Measurements from ENCODE around the gene GABRR2. TPM values are rescaled to one million over a fixed set of nuclear protein-coding genes. Genes with fewer than 3 reads are reported as not detected.

The GABRR2 gene
- 1 to 10 TPM in 1 of 9 donors, under 1 TPM in 8; 0.20 to 1.1 (median 0.31) TPM for total RNA-seq
- under 1 TPM; 0.30 to 0.46 TPM for polyA plus RNA-seq
- long read RNA-seq, donor 1 = 0 reads
- long read RNA-seq, donor 2 = 0 reads
- long read RNA-seq, donor 3 = 0 reads

- Histone ChIP-seq H3K4me1 (peaks cover 7 to 41% (median 25%) of the 10 kb centered on the region in 12 donors), H3K27me3 (no peaks in the 10 kb centered on the region), H3K9me3 (peaks cover 0 to 6% (median 0%) of the 10 kb centered on the region in 12 donors), H3K27ac (peak within 1 kb of the TSS in 1 of 12 donors; percentile 6), H3K36me3 (peaks cover 0 to 4% (median 0%) of the 10 kb centered on the region in 9 donors), H3K4me3 (no peak within 1 kb of the TSS)
- WGBS, 4 donors = 80 to 92% (median 86%) methylated on average over 6 of the region's 6 CpGs
- no peak for TF ChIP-seq CTCF (IDR thresholded peaks at IDR 0.05)
- TF ChIP-seq POLR2A (IDR thresholded peaks at IDR 0.05) = no peak
- ATAC-seq (no peak), DNase-seq (no peak)
- intact Hi-C loops (cut with DNase I) = no loop called here
Measured at GRCh38 chr6:89315249-89315885, at the start of gene GABRR2. TSS of gene GABRR2 (minus strand) at chr6:89315299. CDS start at chr6:89315165, 134 bp downstream.

GRCh38 chr6:89364586-89364985, 49.5 kb upstream of the GABRR2 start:
- TF ChIP-seq POLR2A (IDR thresholded peaks at IDR 0.05) (no peak), CTCF (IDR thresholded peaks at IDR 0.05) (no peak)
- ATAC-seq (peak in 1 of 4 donors; percentile 31), DNase-seq (no peak)
- intact Hi-C loops (cut with DNase I) = loop anchor here in 3 of 10 donors (10.0 kb wide), 2 partner anchors 220 to 380 kb away; partner anchors contain the start of gene PM20D2 (in 1 of the 3)
- peaks cover 0 to 32% (median 16%) of the 10 kb centered on the region in 12 donors for H3K4me1 ChIP-seq
- peak overlapping the region in 1 of 12 donors; percentile 36 for H3K27ac ChIP-seq
- no peaks in the 10 kb centered on the region for H3K9me3 ChIP-seq
- no peaks in the 10 kb centered on the region for H3K27me3 ChIP-seq
- H3K36me3 ChIP-seq = peaks cover 0 to 10% (median 0%) of the 10 kb centered on the region in 9 donors
- H3K4me3 ChIP-seq = no peak overlapping the region

- intact Hi-C loops (cut with DNase I) = loop anchor here in 3 of 10 donors (10.0 kb wide), 2 partner anchors 216 to 376 kb away; partner anchors contain the start of gene PM20D2 (in 1 of the 3)
- ATAC-seq (no peak), DNase-seq (no peak)
- H3K4me1 ChIP-seq = peaks cover 0 to 30% (median 5%) of the 10 kb centered on the region in 12 donors
- no peaks in the 10 kb centered on the region for H3K36me3 ChIP-seq
- 72 to 94% (median 92%) methylated on average over 2 of the region's 2 CpGs for WGBS, 4 donors
- TF ChIP-seq CTCF (IDR thresholded peaks at IDR 0.05) = no peak
- TF ChIP-seq POLR2A (IDR thresholded peaks at IDR 0.05) = no peak
- no peak overlapping the region for H3K4me3 ChIP-seq
- no peaks in the 10 kb centered on the region for H3K9me3 ChIP-seq
- no peak overlapping the region for H3K27ac ChIP-seq
- H3K27me3 ChIP-seq = no peaks in the 10 kb centered on the region
Measured at GRCh38 chr6:89361171-89361570, 46.1 kb upstream of the GABRR2 start.

GRCh38 chr6:89360415-89360999, 45.4 kb upstream of the GABRR2 start:
- H3K4me1 ChIP-seq = peaks cover 0 to 30% (median 3%) of the 10 kb centered on the region in 12 donors
- ATAC-seq (no peak), DNase-seq (no peak)
- H3K9me3 ChIP-seq = no peaks in the 10 kb centered on the region
- intact Hi-C loops (cut with DNase I) = loop anchor here in 3 of 10 donors (10.0 kb wide), 2 partner anchors 216 to 376 kb away; partner anchors contain the start of gene PM20D2 (in 1 of the 3)
- H3K36me3 ChIP-seq = no peaks in the 10 kb centered on the region
- H3K4me3 ChIP-seq = no peak overlapping the region
- no peaks in the 10 kb centered on the region for H3K27me3 ChIP-seq
- no peak overlapping the region for H3K27ac ChIP-seq
- TF ChIP-seq CTCF (IDR thresholded peaks at IDR 0.05) (no peak), POLR2A (IDR thresholded peaks at IDR 0.05) (no peak)
- 93 to 97% (median 95%) methylated on average over 2 of the region's 2 CpGs for WGBS, 4 donors
